ACC112 (cell line): ENCODE results near the gene AKAP1.
A peak's percentile ranks its signal among the peaks of the same experiment; 100 is the strongest.
"Not testable (repeated sequence)": the region's sequence is repeated elsewhere in the genome, so short reads cannot be mapped to it uniquely, and the experiment has no call there.

Experiments
- H2AFZ ChIP-seq: fragments of 200-600 bp; sonication (generic); one replicate; pipeline ENCODE4 v1.6.0; 2017; ENCODE audit warnings: antibody characterized with exemption, low read length; ENCODE audit not compliant: unreplicated experiment
- H3K27ac ChIP-seq: fragments of 200-600 bp; sonication (generic); 2 replicates; pipeline ENCODE4 v1.5.1; 2014; ENCODE audit warnings: low read depth, mild to moderate bottlenecking, antibody characterized with exemption, low read length, moderate library complexity
- H3K27me3 ChIP-seq: fragments of 200-600 bp; sonication (generic); 2 replicates; pipeline ENCODE4 v1.6.1; 2014; ENCODE audit warnings: mild to moderate bottlenecking, antibody characterized with exemption, low read length, moderate library complexity, mixed read lengths; ENCODE audit not compliant: insufficient read depth
- H3K36me3 ChIP-seq: fragments of 200-600 bp; sonication (generic); 2 replicates; pipeline ENCODE4 v1.6.1; 2016; ENCODE audit warnings: mild to moderate bottlenecking, antibody characterized with exemption, low read length, moderate library complexity, mixed read lengths; ENCODE audit not compliant: insufficient read depth
- H3K4me1 ChIP-seq: fragments of 200-600 bp; sonication (generic); one replicate; pipeline ENCODE4 v1.6.1; 2016; ENCODE audit warnings: low read length, mixed read lengths; ENCODE audit not compliant: insufficient read depth, unreplicated experiment, control insufficient read depth
- H3K4me3 ChIP-seq: fragments of 200-600 bp; sonication (generic); 2 replicates; pipeline ENCODE4 v1.5.1; 2014; ENCODE audit warnings: mild to moderate bottlenecking, low read depth, low read length
- H3K79me2 ChIP-seq: fragments of 200-600 bp; sonication (generic); one replicate; pipeline ENCODE4 v1.6.0; 2016; ENCODE audit warnings: low read length; ENCODE audit not compliant: control insufficient read depth, unreplicated experiment, insufficient read depth

The AKAP1 gene

GRCh38 chr17:57091186-57091618 lies 6.2 kb downstream of the AKAP1 start:
- H3K4me1 ChIP-seq, result no peaks in the 10 kb centered on the region
- H3K36me3 ChIP-seq, result no peaks in the 10 kb centered on the region
- no peak overlapping the region for H2AFZ ChIP-seq
- no peak overlapping the region for H3K27ac ChIP-seq
- H3K4me3 ChIP-seq, result no peak overlapping the region
- no peaks in the 10 kb centered on the region for H3K27me3 ChIP-seq
- H3K79me2 ChIP-seq, result peaks cover 19% of the 10 kb centered on the region

DNA sequence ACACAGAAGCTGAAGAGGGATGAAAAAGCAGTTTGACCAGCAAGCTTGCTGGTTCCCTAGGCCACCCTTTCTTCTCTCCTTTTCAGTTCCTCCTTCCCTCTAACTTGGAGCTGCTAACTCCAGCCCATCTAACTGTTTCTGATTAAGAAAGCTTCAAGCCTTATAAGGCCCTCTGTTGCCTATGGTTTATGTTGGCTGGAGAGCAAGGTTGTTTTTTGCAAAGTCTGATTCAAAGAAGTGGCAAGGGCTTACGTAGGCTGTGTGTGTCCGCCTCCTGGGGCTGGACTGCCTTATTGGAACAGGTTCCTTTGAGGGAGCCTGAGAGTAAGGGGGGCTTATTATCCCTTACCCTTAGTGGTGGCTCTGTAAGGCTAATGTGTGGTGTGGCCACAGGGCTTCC lies 7.1 kb downstream of the AKAP1 start:
- peaks cover 15% of the 10 kb centered on the region for H3K79me2 ChIP-seq
- no peak overlapping the region for H3K4me3 ChIP-seq
- no peaks in the 10 kb centered on the region for H3K4me1 ChIP-seq
- no peak overlapping the region for H2AFZ ChIP-seq
- H3K27ac ChIP-seq, result no peak overlapping the region
- no peaks in the 10 kb centered on the region for H3K27me3 ChIP-seq
- no peaks in the 10 kb centered on the region for H3K36me3 ChIP-seq

GRCh38 chr17:57092779-57093178 lies 7.7 kb downstream of the AKAP1 start:
- Histone ChIP-seq H3K27ac (no peak overlapping the region), H3K4me3 (no peak overlapping the region)

GRCh38 chr17:57096472-57097202 lies 11.6 kb downstream of the AKAP1 start:
- Histone ChIP-seq H2AFZ (no peak overlapping the region), H3K79me2 (peaks cover 7% of the 10 kb centered on the region), H3K27ac (no peak overlapping the region), H3K4me3 (no peak overlapping the region), H3K4me1 (peaks cover 12% of the 10 kb centered on the region), H3K36me3 (no peaks in the 10 kb centered on the region), H3K27me3 (no peaks in the 10 kb centered on the region)

More at GRCh38 chr17:57092779-57093178, 7.7 kb downstream of the AKAP1 start:
- no peaks in the 10 kb centered on the region for H3K36me3 ChIP-seq
- H3K4me1 ChIP-seq, result peaks cover 6% of the 10 kb centered on the region
- no peak overlapping the region for H2AFZ ChIP-seq
- peaks cover 14% of the 10 kb centered on the region for H3K79me2 ChIP-seq
- no peaks in the 10 kb centered on the region for H3K27me3 ChIP-seq

- H2AFZ ChIP-seq, result no peak overlapping the region
- H3K36me3 ChIP-seq, result no peaks in the 10 kb centered on the region
- H3K79me2 ChIP-seq, result peaks cover 7% of the 10 kb centered on the region
- H3K4me1 ChIP-seq, result peaks cover 12% of the 10 kb centered on the region
- no peak overlapping the region for H3K4me3 ChIP-seq
- no peaks in the 10 kb centered on the region for H3K27me3 ChIP-seq
- H3K27ac ChIP-seq, result peak overlapping the region; percentile 34; the same call in 1 of the 2 replicates
Measured at GRCh38 chr17:57097832-57098421, 12.9 kb downstream of the AKAP1 start.

DNA sequence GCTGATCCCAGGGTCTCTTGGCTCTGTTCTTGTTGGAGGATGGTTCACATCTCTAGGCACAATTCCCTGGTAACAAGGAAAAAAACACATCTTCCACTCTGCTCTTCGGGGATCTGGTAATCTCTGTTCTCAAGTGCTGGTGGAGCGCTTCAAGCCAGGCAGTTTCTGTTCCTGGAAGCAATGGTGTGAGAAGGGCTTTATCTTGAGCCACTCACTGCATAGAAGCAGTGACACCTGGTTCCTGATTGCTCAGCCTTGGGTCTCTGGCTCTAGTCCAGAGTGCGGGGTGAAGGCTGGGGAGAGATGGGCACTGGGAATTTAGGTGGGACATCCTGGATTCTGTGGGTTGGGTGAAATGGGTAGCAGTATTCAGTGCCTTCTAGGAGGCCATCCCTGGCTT lies 14.1 kb downstream of the AKAP1 start:
- Histone ChIP-seq H3K79me2 (peaks cover 9% of the 10 kb centered on the region), H2AFZ (no peak overlapping the region), H3K4me1 (peaks cover 12% of the 10 kb centered on the region), H3K36me3 (no peaks in the 10 kb centered on the region), H3K27me3 (no peaks in the 10 kb centered on the region), H3K27ac (no peak overlapping the region), H3K4me3 (no peak overlapping the region)

- Histone ChIP-seq H3K4me1 (peaks cover 19% of the 10 kb centered on the region), H3K27me3 (no peaks in the 10 kb centered on the region), H2AFZ (no peak overlapping the region), H3K36me3 (no peaks in the 10 kb centered on the region), H3K4me3 (no peak overlapping the region), H3K79me2 (peaks cover 8% of the 10 kb centered on the region), H3K27ac (no peak overlapping the region)
Measured at GRCh38 chr17:57102122-57102521, 17.1 kb downstream of the AKAP1 start.

- H3K4me3 ChIP-seq, H3K27me3 ChIP-seq, H3K27ac ChIP-seq, H3K36me3 ChIP-seq, H3K79me2 ChIP-seq, H2AFZ ChIP-seq: not testable (repeated sequence)
- H3K4me1 ChIP-seq, result peaks cover 14% of the 10 kb centered on the region
Measured at GRCh38 chr17:57102660-57103059, 17.6 kb downstream of the AKAP1 start.

- Histone ChIP-seq H3K4me3 (no peak overlapping the region), H2AFZ (no peak overlapping the region), H3K36me3 (no peaks in the 10 kb centered on the region), H3K27me3 (no peaks in the 10 kb centered on the region), H3K4me1 (peaks cover 7% of the 10 kb centered on the region), H3K79me2 (peaks cover 4% of the 10 kb centered on the region), H3K27ac (no peak overlapping the region)
Measured at GRCh38 chr17:57104461-57105175, 19.6 kb downstream of the AKAP1 start.

DNA sequence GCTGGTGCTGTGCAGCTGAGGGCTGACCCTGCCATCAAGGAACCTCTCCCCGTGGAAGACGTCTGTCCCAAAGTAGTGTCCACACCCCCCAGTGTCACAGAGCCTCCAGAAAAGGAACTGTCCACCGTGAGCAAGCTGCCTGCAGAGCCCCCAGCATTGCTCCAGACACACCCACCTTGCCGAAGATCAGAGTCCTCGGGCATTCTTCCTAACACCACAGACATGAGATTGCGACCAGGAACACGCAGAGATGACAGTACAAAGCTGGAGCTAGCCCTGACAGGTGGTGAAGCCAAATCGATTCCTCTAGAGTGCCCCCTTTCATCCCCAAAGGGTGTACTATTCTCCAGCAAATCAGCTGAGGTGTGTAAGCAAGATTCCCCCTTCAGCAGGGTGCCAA lies 20.5 kb downstream of the AKAP1 start:
- peaks cover 7% of the 10 kb centered on the region for H3K4me1 ChIP-seq
- peaks cover 4% of the 10 kb centered on the region for H3K79me2 ChIP-seq
- H3K27ac ChIP-seq, result no peak overlapping the region
- no peak overlapping the region for H3K4me3 ChIP-seq
- no peak overlapping the region for H2AFZ ChIP-seq
- no peaks in the 10 kb centered on the region for H3K36me3 ChIP-seq
- H3K27me3 ChIP-seq, result no peaks in the 10 kb centered on the region
